Measurements from ENCODE around the gene GRID1. TPM values are rescaled to one million over a fixed set of nuclear protein-coding genes. Genes with fewer than 3 reads are reported as not detected.

The GRID1 gene
- total RNA-seq, 1 experiment from 2014 or later = not detected

- Histone ChIP-seq H3K36me3 (ENCODE audit: low read depth) (no peaks in the 10 kb centered on the region), H3F3A (ENCODE audit: insufficient read depth, low read depth) (no peaks in the 10 kb centered on the region), H3K4me3 (no peak overlapping the region), H3K27ac (no peak overlapping the region), H3K4me2 (no peak overlapping the region), H3K4me1 (replicated peaks; ENCODE audit: insufficient read depth) (no peaks in the 10 kb centered on the region), H3K79me2 (ENCODE audit: low read depth) (no peaks in the 10 kb centered on the region), H3K9me2 (ENCODE audit: insufficient read depth) (no peaks in the 10 kb centered on the region), H3K9me3 (ENCODE audit: insufficient read depth, low read depth) (no peaks in the 10 kb centered on the region), H2AFZ (no peak overlapping the region), H3K27me3 (ENCODE audit: insufficient read depth, low read depth) (no peaks in the 10 kb centered on the region), H4K20me1 (ENCODE audit: insufficient read depth) (no peaks in the 10 kb centered on the region)
- ChIA-PET CTCF (no interaction called here), POLR2A (ENCODE audit: unreplicated experiment) (no interaction called here)
- intact Hi-C loops (cut with micrococcal nuclease; ENCODE audit: unreplicated experiment) = no loop called here
- TF ChIP-seq EZH2 (IDR thresholded peaks at IDR 0.05; ENCODE audit: low read depth) (no peak), CTCF (conservative IDR thresholded peaks at IDR 0.05) (no peak)
- no TSS peak for BruUV-seq (replicated peaks)
- no peak for DNase-seq
Observed at GRCh38 chr10:85971494-85971893, 395.1 kb downstream of the GRID1 start.

- no TSS peak for BruUV-seq (replicated peaks)
- Histone ChIP-seq H3K79me2 (ENCODE audit: low read depth) (no peaks in the 10 kb centered on the region), H3K27ac (no peak overlapping the region), H3K4me1 (replicated peaks; ENCODE audit: insufficient read depth) (no peaks in the 10 kb centered on the region), H3K4me2 (no peak overlapping the region), H3F3A (ENCODE audit: insufficient read depth, low read depth) (no peaks in the 10 kb centered on the region), H3K9me2 (ENCODE audit: insufficient read depth) (no peaks in the 10 kb centered on the region), H2AFZ (no peak overlapping the region), H4K20me1 (ENCODE audit: insufficient read depth) (no peaks in the 10 kb centered on the region), H3K36me3 (ENCODE audit: low read depth) (no peaks in the 10 kb centered on the region), H3K9me3 (ENCODE audit: insufficient read depth, low read depth) (no peaks in the 10 kb centered on the region), H3K4me3 (no peak overlapping the region), H3K27me3 (ENCODE audit: insufficient read depth, low read depth) (no peaks in the 10 kb centered on the region)
- TF ChIP-seq EZH2 (IDR thresholded peaks at IDR 0.05; ENCODE audit: low read depth) = no peak
- no peak for TF ChIP-seq CTCF (conservative IDR thresholded peaks at IDR 0.05)
- intact Hi-C loops (cut with micrococcal nuclease; ENCODE audit: unreplicated experiment) = no loop called here
- no peak for DNase-seq
- POLR2A ChIA-PET (ENCODE audit: unreplicated experiment) = no interaction called here
- CTCF ChIA-PET = no interaction called here
Observed at GRCh38 chr10:85967594-85967993, 399.0 kb downstream of the GRID1 start.

- H3K79me2 ChIP-seq (ENCODE audit: low read depth) = no peaks in the 10 kb centered on the region
- H3K27me3 ChIP-seq (ENCODE audit: insufficient read depth, low read depth) = no peaks in the 10 kb centered on the region
- no peak overlapping the region for H3K27ac ChIP-seq
- no peaks in the 10 kb centered on the region for H3K4me1 ChIP-seq (replicated peaks; ENCODE audit: insufficient read depth)
- TF ChIP-seq EZH2 (IDR thresholded peaks at IDR 0.05; ENCODE audit: low read depth) (no peak), CTCF (conservative IDR thresholded peaks at IDR 0.05) (no peak)
- ChIA-PET CTCF (no interaction called here), POLR2A (ENCODE audit: unreplicated experiment) (no interaction called here)
- no peaks in the 10 kb centered on the region for H3K9me2 ChIP-seq (ENCODE audit: insufficient read depth)
- H3K4me3 ChIP-seq = no peak overlapping the region
- no peaks in the 10 kb centered on the region for H3F3A ChIP-seq (ENCODE audit: insufficient read depth, low read depth)
- no peaks in the 10 kb centered on the region for H3K9me3 ChIP-seq (ENCODE audit: insufficient read depth, low read depth)
- H4K20me1 ChIP-seq (ENCODE audit: insufficient read depth) = no peaks in the 10 kb centered on the region
- BruUV-seq (replicated peaks) = no TSS peak
- no peak overlapping the region for H3K4me2 ChIP-seq
- no peaks in the 10 kb centered on the region for H3K36me3 ChIP-seq (ENCODE audit: low read depth)
- DNase-seq = no peak
- H2AFZ ChIP-seq = no peak overlapping the region
- intact Hi-C loops (cut with micrococcal nuclease; ENCODE audit: unreplicated experiment) = no loop called here
Observed at GRCh38 chr10:85961479-85962067, 405.0 kb downstream of the GRID1 start.
